H1 (cell line): ENCODE measurements around the gene SIN3B. TPM values are rescaled to one million over a fixed set of nuclear protein-coding genes. Genes with fewer than 3 reads are reported as not detected.

Experiments
- CTCF ChIA-PET: fragments of 300-600 bp; sonication (Branson Sonifier 250); formaldehyde crosslinking; loops from one replicate; lab custom pipeline; 2021; ENCODE audit not compliant: partially characterized antibody; lab: Charles Lee
- POLR2A ChIA-PET: fragments of 300-600 bp; sonication (Branson Sonifier 250); formaldehyde crosslinking; loops from one replicate; lab custom pipeline; 2021; ENCODE audit warnings: inconsistent platforms; ENCODE audit not compliant: partially characterized antibody; lab: Charles Lee
- DNase-seq, 2 experiments: peaks; one replicate each; pipeline versions ENCODE4 v3.0.0 to v3.0.0-alpha.2; 2010 to 2022; ENCODE audit warnings: low spot score in 2 of 2, low read depth in 1 of 2, mixed read lengths in 1 of 2
- FAIRE-seq: peaks from 2 replicates; lab custom pipeline; 2011; peaks lifted over from hg19 to GRCh38; lab: Jason Lieb, UNC
- H2AFZ ChIP-seq: 2 replicates; pipeline ENCODE4 v1.8.1; 2012; ENCODE audit warnings: low read length, inconsistent platforms
- H2AK5ac ChIP-seq: 2 replicates; pipeline ENCODE4 v1.6.1; 2013; ENCODE audit warnings: low read depth, low read length
- H2BK120ac ChIP-seq: replicated peaks from 2 replicates; pipeline ENCODE3; 2013; ENCODE audit warnings: low read depth, low read length, inconsistent platforms
- H2BK12ac ChIP-seq: 2 replicates; pipeline ENCODE4 v1.6.1; 2013; ENCODE audit warnings: low read depth, low read length
- H2BK15ac ChIP-seq: 2 replicates; pipeline ENCODE4 v1.6.1; 2013; ENCODE audit warnings: low read length
- H2BK20ac ChIP-seq: 2 replicates; pipeline ENCODE4 v1.6.1; 2013; ENCODE audit warnings: low read length
- H2BK5ac ChIP-seq: 2 replicates; pipeline ENCODE4 v1.6.1; 2013; ENCODE audit warnings: low read depth, low read length
- H3K14ac ChIP-seq: 2 replicates; pipeline ENCODE4 v1.6.1; 2013; ENCODE audit warnings: inconsistent platforms; ENCODE audit not compliant: insufficient read length
- H3K18ac ChIP-seq: 2 replicates; pipeline ENCODE4 v1.6.1; 2013; ENCODE audit warnings: low read length; ENCODE audit errors: extremely low read depth
- H3K23ac ChIP-seq: 2 replicates; pipeline ENCODE4 v1.6.1; 2013; ENCODE audit warnings: inconsistent platforms; ENCODE audit not compliant: insufficient read length
- H3K23me2 ChIP-seq: 2 replicates; pipeline ENCODE4 v1.6.1; 2013; ENCODE audit warnings: low read depth, low read length
- H3K27ac ChIP-seq: 2 replicates; pipeline ENCODE4 v1.6.1; 2011; ENCODE audit warnings: low read depth, low read length, inconsistent platforms
- H3K27me3 ChIP-seq, 4 experiments: replicated peaks in 1 of 4; 1 replicate in 1 of 4; 2 replicates in 3 of 4; pipeline versions ENCODE4 v1.6.1 to v1.8.1; 2011 to 2013; ENCODE audit warnings: low read length in 3 of 4, mild to moderate bottlenecking in 3 of 4, inconsistent platforms in 2 of 4, mixed read lengths in 2 of 4, moderate library complexity in 1 of 4; ENCODE audit not compliant: control insufficient read depth in 3 of 4, insufficient read depth in 3 of 4; ENCODE audit errors: extremely low read depth in 1 of 4
- H3K36me3 ChIP-seq, 4 experiments: 2 replicates each; pipeline versions ENCODE4 v1.6.1 to v1.8.1; 2011 to 2013; ENCODE audit warnings: mild to moderate bottlenecking in 4 of 4, low read length in 3 of 4, moderate library complexity in 2 of 4, control low read depth in 1 of 4, inconsistent platforms in 1 of 4; ENCODE audit not compliant: insufficient read depth in 4 of 4, control insufficient read depth in 2 of 4
- H3K4ac ChIP-seq: replicated peaks from 2 replicates; pipeline ENCODE3; 2013; ENCODE audit warnings: low read length, low read depth, mixed read lengths, inconsistent platforms; ENCODE audit not compliant: insufficient read length
- H3K4me1 ChIP-seq, 4 experiments: replicated peaks in 1 of 4; 1 replicate in 1 of 4; 2 replicates in 3 of 4; pipeline versions ENCODE4 v1.6.1 to v1.8.1; 2011 to 2013; ENCODE audit warnings: low read length in 3 of 4, inconsistent platforms in 2 of 4, mixed read lengths in 1 of 4; ENCODE audit not compliant: insufficient read depth in 4 of 4, control insufficient read depth in 3 of 4
- H3K4me2 ChIP-seq, 2 experiments: 2 replicates each; pipeline versions ENCODE4 v1.6.1 to v1.8.1; 2011 to 2013; ENCODE audit warnings: low read depth in 2 of 2, low read length in 2 of 2, control low read depth in 1 of 2, inconsistent platforms in 1 of 2, mild to moderate bottlenecking in 1 of 2; ENCODE audit not compliant: insufficient read depth in 1 of 2
- H3K4me3 ChIP-seq, 4 experiments: fragments of 200-600, 300-600 bp in 1 of 4; sonication (generic), shearing (Covaris generic), sonication (Bioruptor Twin) in 1 of 4; 2 replicates each; pipeline versions ENCODE4 v1.5.1 to v1.8.1; 2011 to 2016; ENCODE audit warnings: low read length in 4 of 4, low read depth in 3 of 4, control low read depth in 2 of 4, inconsistent platforms in 2 of 4, mild to moderate bottlenecking in 2 of 4, mixed read lengths in 1 of 4, moderate library complexity in 1 of 4; ENCODE audit not compliant: insufficient read depth in 2 of 4; ENCODE audit errors: extremely low read depth in 1 of 4
- H3K56ac ChIP-seq: replicated peaks from 2 replicates; pipeline ENCODE3; 2013; ENCODE audit warnings: low read depth, mild to moderate bottlenecking, mixed read lengths, low read length, inconsistent platforms; ENCODE audit not compliant: insufficient read length
- H3K79me1 ChIP-seq: 2 replicates; pipeline ENCODE4 v1.6.1; 2013; ENCODE audit warnings: low read depth, low read length, control low read depth
- H3K79me2 ChIP-seq, 2 experiments: 2 replicates each; pipeline versions ENCODE4 v1.6.1 to v1.8.1; 2012 to 2013; ENCODE audit warnings: low read length in 2 of 2, mild to moderate bottlenecking in 2 of 2, inconsistent platforms in 1 of 2; ENCODE audit not compliant: insufficient read depth in 2 of 2, control insufficient read depth in 1 of 2
- H3K9ac ChIP-seq, 4 experiments: replicated peaks in 1 of 4; 1 replicate in 1 of 4; 2 replicates in 3 of 4; pipeline versions ENCODE4 v1.6.1 to v1.8.1; 2011 to 2013; ENCODE audit warnings: low read depth in 3 of 4, low read length in 3 of 4, control low read depth in 2 of 4, mild to moderate bottlenecking in 2 of 4, moderate library complexity in 2 of 4, inconsistent platforms in 1 of 4; ENCODE audit errors: extremely low read depth in 1 of 4
- H3K9me3 ChIP-seq, 2 experiments: 2 replicates each; pipeline versions ENCODE4 v1.6.1 to v1.8.1; 2012 to 2013; ENCODE audit warnings: mild to moderate bottlenecking in 2 of 2, moderate library complexity in 2 of 2, control low read depth in 1 of 2, inconsistent platforms in 1 of 2, low read depth in 1 of 2, low read length in 1 of 2, mixed read lengths in 1 of 2; ENCODE audit not compliant: insufficient read depth in 2 of 2
- H4K20me1 ChIP-seq, 2 experiments: replicated peaks in 1 of 2; 2 replicates each; pipeline versions ENCODE3 to v1.8.1; 2011 to 2013; ENCODE audit warnings: inconsistent platforms in 2 of 2, low read length in 2 of 2, mild to moderate bottlenecking in 1 of 2; ENCODE audit not compliant: insufficient read depth in 2 of 2, control insufficient read depth in 1 of 2
- H4K5ac ChIP-seq: 2 replicates; pipeline ENCODE4 v1.6.1; 2013; ENCODE audit warnings: low read length, low read depth, mixed read lengths, inconsistent platforms; ENCODE audit not compliant: insufficient read length
- H4K8ac ChIP-seq: 2 replicates; pipeline ENCODE4 v1.8.0; 2013; ENCODE audit warnings: mild to moderate bottlenecking, moderate library complexity, low read length, inconsistent platforms; ENCODE audit not compliant: insufficient read depth; ENCODE audit errors: extremely low read depth
- H4K91ac ChIP-seq: replicated peaks from 2 replicates; pipeline ENCODE3; 2013; ENCODE audit warnings: low read length, mixed read lengths, inconsistent platforms; ENCODE audit not compliant: insufficient read length
- EGR1 ChIP-seq: IDR thresholded peaks from 2 replicates; pipeline ENCODE4 v1.6.1; 2011; ENCODE audit warnings: low read depth, low read length, borderline replicate concordance
- TEAD4 ChIP-seq: IDR thresholded peaks from 2 replicates; pipeline ENCODE4 v1.6.1; 2012; ENCODE audit warnings: low read depth, low read length, inconsistent platforms, mixed read lengths
- WGBS, 2 experiments: shearing (Covaris generic) in 1 of 2; methylation state at CpG; one replicate each; pipeline versions ENCODE4 v1.1.6 to v1.1.7; 2013 to 2015; ENCODE audit warnings: low lambda C conversion rate in 2 of 2, mixed read lengths in 2 of 2, inconsistent platforms in 1 of 2, low coverage in 1 of 2, missing lambda C conversion rate in 1 of 2; ENCODE audit not compliant: insufficient replicate concordance in 2 of 2, insufficient coverage in 1 of 2, insufficient read length in 1 of 2; ENCODE audit errors: extremely low coverage in 1 of 2, missing lambda C conversion rate in 1 of 2; 5-methylcytosine and 5-hydroxymethylcytosine counted together
- polyA plus RNA-seq, 7 experiments: library from polyadenylated mRNA; depleted of rRNA in 3 of 7; stranded (reverse) in 5 of 7; unstranded in 2 of 7; fragments of >200 nt in 5 of 7; fragments of 200-250 nt in 2 of 7; gene quantifications; 1 replicate in 5 of 7; 2 replicates in 1 of 7; 4 replicates in 1 of 7; pipeline versions ENCODE4 v1.2.1 to v1.2.3, GENCODE V29; 2011 to 2013; ENCODE audit warnings: missing spikeins in 2 of 7, mixed read lengths in 2 of 7
- total RNA-seq: library from RNA; stranded (reverse); fragmentation: NEBNext Ultra II Directional; extraction: Animal tissue kit (Norgen Biotek cat#: 25700); gene quantifications from 2 replicates; pipeline ENCODE4 v1.2.1, GENCODE V29; 2021

SIN3B gene
- total and polyA plus RNA-seq, 2 of the 8 experiments (the other 6 are each of a cell fraction or from before 2014, with no cell fraction given), result 29.5 to 71.1 TPM

DNA sequence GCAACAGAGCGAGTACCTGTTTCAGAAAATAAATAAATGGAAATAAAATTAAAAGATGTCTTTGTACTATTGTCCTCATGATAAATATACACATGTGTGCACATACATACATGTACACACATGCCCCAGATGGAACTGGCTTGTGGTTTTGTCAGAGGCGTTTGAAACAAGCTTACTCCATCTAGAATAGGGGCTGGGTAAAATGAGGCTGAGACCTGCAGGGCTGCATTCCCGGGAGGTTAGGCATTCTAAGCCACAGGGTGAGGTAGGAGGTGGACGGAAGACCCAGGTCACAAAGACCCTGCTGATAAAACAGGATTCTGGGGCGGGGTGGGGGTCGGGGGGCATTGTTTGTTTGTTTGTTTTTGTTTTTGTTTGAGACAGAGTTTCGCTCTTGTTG is 8.1 kb upstream of the SIN3B start:
- POLR2A ChIA-PET, result interaction anchor here (1.2 kb wide), 1 partner anchor 8 kb away, joined by 3 read pairs; the partner anchor contains the start of gene SIN3B
- Histone ChIP-seq H2BK15ac (no peak overlapping the region), H3K79me1 (no peaks in the 10 kb centered on the region), H3K14ac (no peak overlapping the region), H3K4me3 (no peak overlapping the region), H4K5ac (no peak overlapping the region), H3K9me3 (peaks cover 1 to 2% of the 10 kb centered on the region in 2 experiments; a peak in 2 of 4 replicates), H4K20me1 (no peaks in the 10 kb centered on the region), H2BK12ac (no peak overlapping the region), H4K91ac (no peak overlapping the region), H3K79me2 (no peaks in the 10 kb centered on the region), H4K8ac (no peak overlapping the region), H3K9ac (no peak overlapping the region), H3K23ac (no peak overlapping the region), H3K27ac (no peak overlapping the region), H2BK120ac (no peak overlapping the region), H3K4me2 (no peak overlapping the region), H3K27me3 (no peaks in the 10 kb centered on the region), H3K18ac (no peak overlapping the region), H2AK5ac (no peak overlapping the region), H3K23me2 (peaks cover 5% of the 10 kb centered on the region; the same call in 1 of the 2 replicates), H2BK5ac (no peak overlapping the region), H3K4ac (no peak overlapping the region), H2AFZ (no peak overlapping the region), H2BK20ac (no peak overlapping the region), H3K56ac (no peak overlapping the region), H3K4me1 (peaks cover 4 to 15% (median 7%) of the 10 kb centered on the region in 4 experiments), H3K36me3 (no peaks in the 10 kb centered on the region)
- 0 out of 2 replicates have a peak, but pooled peaks have one; percentile 14 for TF ChIP-seq TEAD4
- TF ChIP-seq EGR1, result no peak
- DNase-seq (no peak), FAIRE-seq (no peak)
- CTCF ChIA-PET, result interaction anchor here (1.0 kb wide), 1 partner anchor 106 kb away, joined by 4 read pairs; no protein-coding TSS in a partner anchor
- WGBS, 2 experiments, result 74% methylated on average over 7 of the region's 7 CpGs; no CpG with 5 or more reads in 1 of the 2 experiments
